ENCODE data around the gene CACFD1.
"Not testable (repeated sequence)": the region's sequence is repeated elsewhere in the genome, so short reads cannot be mapped to it uniquely, and the experiment has no call there.

DNA sequence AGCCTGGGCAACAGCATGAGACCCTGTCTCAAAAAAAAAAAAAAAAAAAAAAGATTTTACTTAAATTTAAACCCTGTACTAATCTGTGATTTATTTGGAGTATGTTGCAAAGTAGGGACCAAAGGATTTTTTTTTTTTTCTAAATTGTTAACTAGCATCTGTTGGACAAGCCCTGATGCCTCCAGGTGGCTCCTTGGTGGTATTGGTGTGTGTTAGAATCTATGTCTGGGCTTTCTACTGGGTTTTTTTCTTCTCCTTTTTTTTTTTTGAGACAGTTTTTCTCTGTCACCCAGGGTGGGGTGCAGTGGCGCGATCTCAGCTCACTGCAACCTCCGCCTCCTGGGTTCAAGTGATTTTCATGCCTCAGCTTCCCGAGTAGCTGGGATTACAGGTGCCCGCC lies 7.9 kb upstream of the CACFD1 start:
- TF ChIP-seq, protein P1, sequence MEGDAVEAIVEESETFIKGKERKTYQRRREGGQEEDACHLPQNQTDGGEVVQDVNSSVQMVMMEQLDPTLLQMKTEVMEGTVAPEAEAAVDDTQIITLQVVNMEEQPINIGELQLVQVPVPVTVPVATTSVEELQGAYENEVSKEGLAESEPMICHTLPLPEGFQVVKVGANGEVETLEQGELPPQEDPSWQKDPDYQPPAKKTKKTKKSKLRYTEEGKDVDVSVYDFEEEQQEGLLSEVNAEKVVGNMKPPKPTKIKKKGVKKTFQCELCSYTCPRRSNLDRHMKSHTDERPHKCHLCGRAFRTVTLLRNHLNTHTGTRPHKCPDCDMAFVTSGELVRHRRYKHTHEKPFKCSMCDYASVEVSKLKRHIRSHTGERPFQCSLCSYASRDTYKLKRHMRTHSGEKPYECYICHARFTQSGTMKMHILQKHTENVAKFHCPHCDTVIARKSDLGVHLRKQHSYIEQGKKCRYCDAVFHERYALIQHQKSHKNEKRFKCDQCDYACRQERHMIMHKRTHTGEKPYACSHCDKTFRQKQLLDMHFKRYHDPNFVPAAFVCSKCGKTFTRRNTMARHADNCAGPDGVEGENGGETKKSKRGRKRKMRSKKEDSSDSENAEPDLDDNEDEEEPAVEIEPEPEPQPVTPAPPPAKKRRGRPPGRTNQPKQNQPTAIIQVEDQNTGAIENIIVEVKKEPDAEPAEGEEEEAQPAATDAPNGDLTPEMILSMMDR (conservative IDR thresholded peaks at IDR 0.05; ENCODE audit: low read length): peak; percentile 41; the same call in 1 of the 2 replicates
- TF ChIP-seq EZH2phosphoT487 (IDR thresholded peaks at IDR 0.05; ENCODE audit: borderline replicate concordance, low read depth, low read length): not testable (repeated sequence)

Data from OCI-LY7 (cell line).